ENCODE measurements around the gene CAPZB.

Gene CAPZB

GRCh38 chr1:19400875-19401534 lies 84.3 kb downstream of the CAPZB start:
- TF ChIP-seq ISL1 (CRISPR knock-in tag; IDR thresholded peaks at IDR 0.05) (no peak), CSDC2 (CRISPR knock-in tag; IDR thresholded peaks at IDR 0.05) (no peak), OSR1 (CRISPR knock-in tag; IDR thresholded peaks at IDR 0.05) (no peak), ZNF8 (CRISPR knock-in tag; IDR thresholded peaks at IDR 0.05) (no peak), TOX (CRISPR knock-in tag; IDR thresholded peaks at IDR 0.05; ENCODE audit: borderline replicate concordance) (no peak), GLIS3 (CRISPR knock-in tag; IDR thresholded peaks at IDR 0.05) (no peak)
- ATAC-seq: no peak

GRCh38 chr1:19400192-19400611 lies 85.1 kb downstream of the CAPZB start:
- ATAC-seq: no peak
- no peak for TF ChIP-seq TCF4 (CRISPR knock-in tag; IDR thresholded peaks at IDR 0.05; ENCODE audit: borderline replicate concordance)
- TF ChIP-seq ZNF565 (CRISPR knock-in tag; conservative IDR thresholded peaks at IDR 0.05; ENCODE audit: low read depth): no peak
- no peak for TF ChIP-seq GLIS3 (CRISPR knock-in tag; IDR thresholded peaks at IDR 0.05)
- TF ChIP-seq ARNTL (CRISPR knock-in tag; IDR thresholded peaks at IDR 0.05; ENCODE audit: borderline replicate concordance, low read depth): no peak

- TF ChIP-seq OSR1 (CRISPR knock-in tag; IDR thresholded peaks at IDR 0.05) (no peak), SNAI2 (CRISPR knock-in tag; IDR thresholded peaks at IDR 0.05) (no peak), RARB (CRISPR knock-in tag; IDR thresholded peaks at IDR 0.05) (no peak), TOX (CRISPR knock-in tag; IDR thresholded peaks at IDR 0.05; ENCODE audit: borderline replicate concordance) (no peak), TSHZ2 (CRISPR knock-in tag; IDR thresholded peaks at IDR 0.05) (no peak), ZFP30 (CRISPR knock-in tag; IDR thresholded peaks at IDR 0.05) (no peak), ESRRG (CRISPR knock-in tag; IDR thresholded peaks at IDR 0.05) (no peak), ZNF8 (CRISPR knock-in tag; IDR thresholded peaks at IDR 0.05) (no peak), CREB5 (CRISPR knock-in tag; IDR thresholded peaks at IDR 0.05; ENCODE audit: low read depth) (no peak), CSRNP3 (CRISPR knock-in tag; IDR thresholded peaks at IDR 0.05) (no peak), TCF4 (CRISPR knock-in tag; IDR thresholded peaks at IDR 0.05; ENCODE audit: borderline replicate concordance) (no peak), CSDC2 (CRISPR knock-in tag; IDR thresholded peaks at IDR 0.05) (no peak), PATZ1 (CRISPR knock-in tag; IDR thresholded peaks at IDR 0.05; ENCODE audit: borderline replicate concordance) (no peak), ZC3H10 (CRISPR knock-in tag; IDR thresholded peaks at IDR 0.05) (no peak), GLIS3 (CRISPR knock-in tag; IDR thresholded peaks at IDR 0.05) (no peak), ARNTL (CRISPR knock-in tag; IDR thresholded peaks at IDR 0.05; ENCODE audit: borderline replicate concordance, low read depth) (no peak), BACH2 (CRISPR knock-in tag; IDR thresholded peaks at IDR 0.05; ENCODE audit: borderline replicate concordance) (no peak), PPARA (CRISPR knock-in tag; IDR thresholded peaks at IDR 0.05; ENCODE audit: borderline replicate concordance) (no peak), ISL1 (CRISPR knock-in tag; IDR thresholded peaks at IDR 0.05) (no peak), ZNF565 (CRISPR knock-in tag; conservative IDR thresholded peaks at IDR 0.05; ENCODE audit: low read depth) (no peak)
- peak; percentile 58 for ATAC-seq
These were observed 87.0 kb downstream of the CAPZB start for GRCh38 chr1:19398309-19398760.

Data from SK-N-SH treated with all-trans-retinoic acid at 6 μM for 48 hours (cell line).